ENCODE measurements around the gene DPCD. TPM values are rescaled to one million over a fixed set of nuclear protein-coding genes. Genes with fewer than 3 reads are reported as not detected.
"Not testable (repeated sequence)": the region's sequence is repeated elsewhere in the genome, so short reads cannot be mapped to it uniquely, and the experiment has no call there.

DPCD gene
- total RNA-seq, 1 donor = 36.2 TPM

DNA sequence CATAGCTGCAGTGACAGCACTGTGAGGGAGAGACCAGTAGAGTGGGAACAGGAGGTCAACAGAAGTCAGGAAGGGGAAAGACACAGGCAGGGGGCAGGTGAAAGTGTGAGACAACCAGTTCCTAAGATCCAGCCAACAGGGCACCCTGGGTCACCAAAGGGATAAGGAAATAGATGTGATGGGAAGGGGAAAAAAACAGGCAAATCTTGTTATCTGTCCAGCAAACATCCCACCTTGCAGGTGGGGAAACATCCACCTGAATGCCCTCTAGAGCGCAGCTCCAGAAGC lies 42.5 kb downstream of the DPCD start:
- peaks cover 3% of the 10 kb centered on the region for H3K4me1 ChIP-seq (ENCODE audit: insufficient read depth, low read length)
- H2AFZ ChIP-seq (ENCODE audit: low read length) = no peak overlapping the region
- no peaks in the 10 kb centered on the region for H3K9me3 ChIP-seq (ENCODE audit: low read depth, low read length)
- no peak overlapping the region for H3K4me2 ChIP-seq (ENCODE audit: insufficient read depth, low read length)
- H3K4me3 ChIP-seq (ENCODE audit: insufficient read depth, low read length) = no peak overlapping the region
- no peak for TF ChIP-seq CTCF (IDR thresholded peaks at IDR 0.05; ENCODE audit: extremely low read depth, low read depth, low read length)
- H3K27me3 ChIP-seq (ENCODE audit: insufficient read depth, low read length) = no peaks in the 10 kb centered on the region
- H3K27ac ChIP-seq (ENCODE audit: low read depth, low read length) = no peak overlapping the region
- no peaks in the 10 kb centered on the region for H3K79me2 ChIP-seq (ENCODE audit: insufficient read depth, low read length)
- no peak for DNase-seq (ENCODE audit: insufficient read length, low spot score, missing footprints)
- H3K36me3 ChIP-seq (ENCODE audit: insufficient read depth, low read length) = peaks cover 5% of the 10 kb centered on the region
- peaks cover 38% of the 10 kb centered on the region for H4K20me1 ChIP-seq (ENCODE audit: insufficient read depth, low read length)

DNA sequence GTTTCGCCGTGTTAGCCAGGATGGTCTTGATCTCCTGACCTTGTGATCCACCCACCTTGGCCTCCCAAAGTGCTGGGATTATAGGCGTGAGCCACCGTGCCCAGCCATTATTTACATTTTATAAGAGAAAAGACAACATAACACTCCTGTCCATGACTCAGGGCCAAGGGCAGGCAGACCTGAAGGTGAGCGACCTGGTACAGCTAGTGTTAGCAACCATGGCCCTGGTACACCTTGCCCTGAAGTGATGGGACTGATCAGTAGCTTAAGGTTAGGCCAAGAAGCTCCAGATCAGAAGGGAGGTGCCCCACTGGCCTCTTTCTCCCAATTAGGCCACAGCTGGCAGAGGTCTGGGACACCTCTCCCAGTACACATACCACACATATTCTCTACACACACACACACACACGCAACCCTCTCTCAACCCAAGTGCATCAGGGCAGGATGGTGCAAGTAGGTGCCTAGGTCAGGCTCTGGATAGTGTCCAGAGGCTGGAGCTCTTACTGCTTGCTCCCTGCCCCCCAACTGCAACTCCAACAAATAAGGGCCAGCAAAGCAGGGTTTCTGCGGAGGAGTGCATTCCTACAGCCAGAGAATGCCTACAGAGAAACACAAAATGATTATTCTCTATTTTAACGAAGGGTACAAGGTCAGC lies 43.8 kb downstream of the DPCD start:
- Histone ChIP-seq H3K79me2 (ENCODE audit: insufficient read depth, low read length) (no peaks in the 10 kb centered on the region), H3K9me3 (ENCODE audit: low read depth, low read length) (no peaks in the 10 kb centered on the region), H3K4me1 (ENCODE audit: insufficient read depth, low read length) (no peaks in the 10 kb centered on the region), H2AFZ (ENCODE audit: low read length) (no peak overlapping the region), H4K20me1 (ENCODE audit: insufficient read depth, low read length) (peaks cover 34% of the 10 kb centered on the region), H3K4me3 (ENCODE audit: insufficient read depth, low read length) (no peak overlapping the region), H3K27me3 (ENCODE audit: insufficient read depth, low read length) (no peaks in the 10 kb centered on the region), H3K36me3 (ENCODE audit: insufficient read depth, low read length) (peaks cover 5% of the 10 kb centered on the region), H3K4me2 (ENCODE audit: insufficient read depth, low read length) (no peak overlapping the region), H3K27ac (ENCODE audit: low read depth, low read length) (no peak overlapping the region)
- TF ChIP-seq CTCF (IDR thresholded peaks at IDR 0.05; ENCODE audit: extremely low read depth, low read depth, low read length) = no peak
- DNase-seq (ENCODE audit: insufficient read length, low spot score, missing footprints) = no peak

DNA sequence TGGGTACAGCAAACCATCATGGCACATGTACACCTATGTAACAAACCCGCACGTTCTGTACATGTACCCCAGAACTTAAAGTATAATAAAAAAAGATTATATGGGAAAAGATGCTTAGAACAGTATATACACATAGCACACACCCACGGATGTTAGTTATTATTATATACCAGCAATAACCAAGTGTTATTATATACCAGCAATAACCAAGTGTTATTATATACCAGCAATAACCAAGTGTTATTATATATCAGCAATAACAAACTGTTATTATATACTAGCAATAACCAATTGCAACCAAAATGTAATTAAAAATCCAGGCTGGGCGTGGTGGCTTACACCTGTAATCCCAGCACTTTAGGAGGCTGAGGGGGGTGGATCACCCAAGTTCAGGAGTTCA lies 45.4 kb downstream of the DPCD start:
- H4K20me1 ChIP-seq (ENCODE audit: insufficient read depth, low read length) = peaks cover 23% of the 10 kb centered on the region
- not testable (repeated sequence) for H3K27ac ChIP-seq (ENCODE audit: low read depth, low read length); H2AFZ ChIP-seq (ENCODE audit: low read length); H3K4me1 ChIP-seq (ENCODE audit: insufficient read depth, low read length); H3K4me2 ChIP-seq (ENCODE audit: insufficient read depth, low read length); H3K27me3 ChIP-seq (ENCODE audit: insufficient read depth, low read length); H3K9me3 ChIP-seq (ENCODE audit: low read depth, low read length); H3K36me3 ChIP-seq (ENCODE audit: insufficient read depth, low read length); H3K4me3 ChIP-seq (ENCODE audit: insufficient read depth, low read length); DNase-seq (ENCODE audit: insufficient read length, low spot score, missing footprints); H3K79me2 ChIP-seq (ENCODE audit: insufficient read depth, low read length)

GRCh38 chr10:101639141-101639900 lies 51.2 kb downstream of the DPCD start:
- Histone ChIP-seq H3K4me1 (ENCODE audit: insufficient read depth, low read length) (no peaks in the 10 kb centered on the region), H3K4me2 (ENCODE audit: insufficient read depth, low read length) (no peak overlapping the region), H3K9me3 (ENCODE audit: low read depth, low read length) (no peaks in the 10 kb centered on the region), H3K4me3 (ENCODE audit: insufficient read depth, low read length) (no peak overlapping the region), H3K79me2 (ENCODE audit: insufficient read depth, low read length) (peaks cover 2% of the 10 kb centered on the region), H3K27me3 (ENCODE audit: insufficient read depth, low read length) (no peaks in the 10 kb centered on the region), H2AFZ (ENCODE audit: low read length) (no peak overlapping the region), H3K36me3 (ENCODE audit: insufficient read depth, low read length) (peaks cover 4% of the 10 kb centered on the region), H4K20me1 (ENCODE audit: insufficient read depth, low read length) (peaks cover 16% of the 10 kb centered on the region), H3K27ac (ENCODE audit: low read depth, low read length) (no peak overlapping the region)
- no peak for DNase-seq (ENCODE audit: insufficient read length, low spot score, missing footprints)
- TF ChIP-seq CTCF (IDR thresholded peaks at IDR 0.05; ENCODE audit: extremely low read depth, low read depth, low read length) = no peak

Data from osteoblast (primary cell).